ENCODE data around the gene CNTRL. TPM values are rescaled to one million over a fixed set of nuclear protein-coding genes. Genes with fewer than 3 reads are reported as not detected.

Gene CNTRL
- polyA plus RNA-seq, 1 experiment = 3.6 TPM

- ChIA-PET CTCF (interaction anchor here (1.0 to 2.8 kb wide), 9 partner anchors 8 to 178 kb away, joined by 3 to 19 read pairs (median 5); no protein-coding TSS in a partner anchor), POLR2A (no interaction called here)
- no peak overlapping the region for H3K4me3 ChIP-seq (ENCODE audit: low read depth, low read length)
- no peaks in the 10 kb centered on the region for H3K27me3 ChIP-seq (ENCODE audit: control insufficient read depth, insufficient read depth, low read length)
- DNase-seq (ENCODE audit: low read depth) = no peak
- no peak for TF ChIP-seq CTCF (IDR thresholded peaks at IDR 0.05; ENCODE audit: insufficient read depth, low read depth, low read length)
- no peaks in the 10 kb centered on the region for H3K36me3 ChIP-seq (ENCODE audit: control insufficient read depth, insufficient read depth, low read length)
These were observed 146.4 kb downstream of the CNTRL start for GRCh38 chr9:121220996-121221663.

- Histone ChIP-seq H3K4me3 (ENCODE audit: low read depth, low read length) (no peak overlapping the region), H3K27me3 (ENCODE audit: control insufficient read depth, insufficient read depth, low read length) (no peaks in the 10 kb centered on the region), H3K36me3 (ENCODE audit: control insufficient read depth, insufficient read depth, low read length) (no peaks in the 10 kb centered on the region)
- no peak for TF ChIP-seq CTCF (IDR thresholded peaks at IDR 0.05; ENCODE audit: insufficient read depth, low read depth, low read length)
- CTCF ChIA-PET = interaction anchor here (1.0 to 2.8 kb wide), 9 partner anchors 8 to 178 kb away, joined by 3 to 19 read pairs (median 5); no protein-coding TSS in a partner anchor
- DNase-seq (ENCODE audit: low read depth) = no peak
- POLR2A ChIA-PET = no interaction called here
These were observed 146.9 kb downstream of the CNTRL start for GRCh38 chr9:121221664-121222055.

- POLR2A ChIA-PET = no interaction called here
- H3K27me3 ChIP-seq (ENCODE audit: control insufficient read depth, insufficient read depth, low read length) = no peaks in the 10 kb centered on the region
- H3K36me3 ChIP-seq (ENCODE audit: control insufficient read depth, insufficient read depth, low read length) = no peaks in the 10 kb centered on the region
- TF ChIP-seq CTCF (IDR thresholded peaks at IDR 0.05; ENCODE audit: insufficient read depth, low read depth, low read length) = peak; percentile 72
- DNase-seq (ENCODE audit: low read depth) = no peak
- CTCF ChIA-PET = interaction anchor here (0.6 to 4.8 kb wide), 17 partner anchors 9 to 177 kb away, joined by 3 to 26 read pairs (median 5); partner anchors contain the start of gene GSN
- H3K4me3 ChIP-seq (ENCODE audit: low read depth, low read length) = no peak overlapping the region
These were observed 147.9 kb downstream of the CNTRL start for GRCh38 chr9:121222524-121223171.

GRCh38 chr9:121225240-121225639 lies 150.5 kb downstream of the CNTRL start:
- CTCF ChIA-PET = interaction anchor here (1.0 to 4.8 kb wide), 8 partner anchors 9 to 174 kb away, joined by 3 to 26 read pairs (median 4); no protein-coding TSS in a partner anchor
- no peak for TF ChIP-seq CTCF (IDR thresholded peaks at IDR 0.05; ENCODE audit: insufficient read depth, low read depth, low read length)
- Histone ChIP-seq H3K27me3 (ENCODE audit: control insufficient read depth, insufficient read depth, low read length) (no peaks in the 10 kb centered on the region), H3K4me3 (ENCODE audit: low read depth, low read length) (no peak overlapping the region), H3K36me3 (ENCODE audit: control insufficient read depth, insufficient read depth, low read length) (no peaks in the 10 kb centered on the region)
- DNase-seq (ENCODE audit: low read depth) = no peak
- POLR2A ChIA-PET = no interaction called here

GRCh38 chr9:121226175-121226574 lies 151.4 kb downstream of the CNTRL start:
- no peaks in the 10 kb centered on the region for H3K27me3 ChIP-seq (ENCODE audit: control insufficient read depth, insufficient read depth, low read length)
- DNase-seq (ENCODE audit: low read depth) = no peak
- POLR2A ChIA-PET = interaction anchor here (0.6 kb wide), 1 partner anchor 249 kb away, joined by 3 read pairs; no protein-coding TSS in a partner anchor

More at GRCh38 chr9:121226175-121226574, 151.4 kb downstream of the CNTRL start:
- Histone ChIP-seq H3K36me3 (ENCODE audit: control insufficient read depth, insufficient read depth, low read length) (no peaks in the 10 kb centered on the region), H3K4me3 (ENCODE audit: low read depth, low read length) (no peak overlapping the region)
- TF ChIP-seq CTCF (IDR thresholded peaks at IDR 0.05; ENCODE audit: insufficient read depth, low read depth, low read length) = no peak
- CTCF ChIA-PET = interaction anchor here (0.6 to 4.8 kb wide), 12 partner anchors 13 to 173 kb away, joined by 3 to 26 read pairs (median 4); no protein-coding TSS in a partner anchor

Data from BJ (cell line).